ENCODE measurements around the gene SPPL2B.

- TF ChIP-seq TARDBP (IDR thresholded peaks at IDR 0.05), result no peak
- no peak for TF ChIP-seq SUZ12 (IDR thresholded peaks at IDR 0.05)
- no peak for TF ChIP-seq ELF4 (IDR thresholded peaks at IDR 0.05)
- TF ChIP-seq BHLHE40 (IDR thresholded peaks at IDR 0.05; ENCODE audit: borderline replicate concordance), result no peak
- no peak for TF ChIP-seq SP1 (IDR thresholded peaks at IDR 0.05)
- TF ChIP-seq ARNT (IDR thresholded peaks at IDR 0.05), result no peak
- no peak for TF ChIP-seq ZNF384 (IDR thresholded peaks at IDR 0.05)
These were observed 70.3 kb downstream of the SPPL2B start for GRCh38 chr19:2398735-2399305.
